GM18526 (cell line): Measurements from ENCODE around the gene REEP3.

Experiments used
- POLR2A ChIP-seq: IDR thresholded peaks from 3 replicates; pipeline ENCODE4 v1.6.1; 2011; ENCODE audit not compliant: insufficient read length; ENCODE audit errors: extremely low read depth

Gene REEP3

DNA sequence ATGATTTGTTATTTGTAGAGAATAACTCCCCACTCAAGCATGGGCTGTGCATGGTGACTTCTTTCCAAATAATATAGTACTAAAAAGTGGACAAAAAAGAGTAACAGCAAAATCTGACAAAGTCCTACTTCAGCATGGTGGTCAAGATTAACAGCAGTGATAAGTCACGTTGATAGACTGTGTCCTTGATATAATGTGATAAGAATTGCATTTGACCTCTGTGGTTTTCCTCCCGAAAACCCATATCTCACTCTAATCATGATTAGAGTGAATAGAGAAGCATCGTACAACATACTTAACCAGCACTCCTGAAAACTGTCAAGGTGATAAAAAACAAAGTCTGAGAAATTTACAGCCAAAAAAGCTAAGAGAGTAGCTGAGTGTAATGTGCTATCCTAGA is 42.4 kb downstream of the REEP3 start:
- no peak for TF ChIP-seq POLR2A

GRCh38 chr10:63573068-63573697 is 52.0 kb downstream of the REEP3 start:
- TF ChIP-seq POLR2A, result no peak

DNA sequence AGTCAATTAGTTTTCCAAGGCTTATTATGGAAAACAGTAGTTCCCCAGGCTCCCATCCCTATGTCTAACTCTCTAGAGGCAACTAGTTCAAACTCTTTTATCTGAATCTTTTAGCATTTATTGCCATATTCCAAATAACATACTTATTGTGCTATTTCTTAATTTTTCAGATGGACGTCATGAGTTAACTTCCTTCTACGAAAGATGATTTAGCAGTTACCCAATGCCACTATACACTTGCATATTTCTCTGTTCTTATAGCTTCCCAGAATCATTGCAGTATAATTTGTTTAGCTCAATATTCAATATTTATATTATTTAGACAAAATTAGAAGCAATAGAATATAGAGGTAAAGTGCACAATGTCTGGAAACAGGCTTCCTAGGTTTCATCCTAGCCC is 52.8 kb downstream of the REEP3 start:
- no peak for TF ChIP-seq POLR2A

DNA sequence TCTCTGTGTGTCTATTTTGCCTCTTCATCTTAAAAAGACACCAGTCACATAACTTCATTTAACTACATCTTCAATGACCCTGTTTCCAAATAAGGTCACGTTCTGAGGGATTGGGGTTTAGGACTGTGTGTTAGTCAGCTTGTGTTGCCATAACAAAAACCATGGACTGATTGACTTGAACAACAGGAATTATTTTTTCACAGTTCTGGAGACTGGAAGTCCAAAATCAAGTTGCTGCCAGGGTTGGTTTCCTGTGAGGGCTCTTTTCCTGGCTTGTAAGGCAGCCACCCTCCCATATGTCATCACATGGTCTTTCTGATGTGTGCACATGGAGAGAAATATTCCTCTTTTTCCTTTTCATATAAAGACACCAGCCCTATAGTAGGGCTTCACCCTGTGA is 55.3 kb downstream of the REEP3 start:
- no peak for TF ChIP-seq POLR2A

DNA sequence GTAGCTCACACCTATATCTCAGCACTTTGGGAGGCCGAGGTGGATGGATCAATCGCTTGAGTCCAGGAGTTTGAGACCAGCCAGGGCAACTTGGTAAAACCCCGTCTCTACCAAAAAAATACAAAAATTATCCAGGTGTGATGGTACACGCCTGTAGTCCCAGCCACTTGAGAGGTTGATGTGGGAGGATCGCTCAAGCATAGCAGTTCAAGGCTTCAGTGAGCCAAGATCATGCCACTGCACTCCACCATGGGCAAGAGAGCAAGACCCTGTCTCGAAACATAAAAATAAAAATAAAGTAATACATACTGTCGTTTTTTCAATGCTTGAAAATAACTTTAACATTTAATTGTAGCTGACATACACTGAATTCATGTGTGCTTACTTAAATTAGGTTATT is 57.3 kb downstream of the REEP3 start:
- no peak for TF ChIP-seq POLR2A

DNA sequence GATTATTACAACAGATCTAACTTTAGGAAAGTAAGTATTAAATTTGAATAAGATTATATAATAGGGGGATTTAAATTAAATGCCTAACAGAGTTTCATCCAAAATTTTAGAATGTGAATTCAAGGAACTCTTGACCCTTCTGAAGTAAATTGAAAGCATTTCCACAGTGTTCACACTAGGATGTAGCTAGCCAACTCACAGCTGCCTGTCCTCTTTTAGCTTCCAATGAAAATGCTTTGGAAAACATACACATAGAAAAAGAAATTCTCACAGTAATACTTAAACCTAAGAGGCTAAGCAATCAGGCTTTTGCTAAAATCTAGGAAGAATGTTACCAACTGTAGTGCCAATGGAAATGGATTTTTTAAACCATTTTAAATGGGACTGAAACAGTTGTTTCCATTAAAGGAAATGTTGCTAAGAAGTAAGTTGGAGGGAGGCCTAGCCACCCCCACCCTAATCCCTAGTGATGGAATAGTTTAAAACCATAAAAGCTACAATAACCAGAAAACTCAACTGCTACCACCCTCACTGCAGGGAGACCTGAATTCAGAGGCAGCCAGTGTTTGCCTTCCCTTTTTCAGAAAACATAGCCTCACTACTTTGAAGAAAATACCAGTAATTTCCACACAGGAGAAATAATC is 58.3 kb downstream of the REEP3 start:
- TF ChIP-seq POLR2A, result no peak

- TF ChIP-seq POLR2A, result no peak
Observed at GRCh38 chr10:63582690-63583089, 61.5 kb downstream of the REEP3 start.

DNA sequence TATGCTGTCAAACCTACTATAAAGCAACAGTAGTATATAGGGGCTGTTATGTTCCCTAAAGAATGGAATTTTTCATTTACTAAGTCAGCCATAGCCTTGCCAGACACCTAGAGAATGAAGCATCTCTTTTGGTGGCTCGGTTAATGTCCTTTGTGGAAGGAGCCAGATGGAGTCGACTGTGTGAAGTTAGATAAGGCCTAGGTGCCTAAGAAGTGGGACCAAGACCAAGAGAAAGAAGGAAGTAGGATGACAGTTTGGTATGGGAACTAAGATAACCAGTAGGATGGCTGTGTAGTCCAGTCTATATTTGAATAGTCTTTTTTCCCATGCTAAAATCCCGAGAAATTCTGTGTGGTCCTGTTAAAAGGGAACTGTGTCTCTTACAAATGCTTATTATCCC is 62.2 kb downstream of the REEP3 start:
- TF ChIP-seq POLR2A, result no peak

GRCh38 chr10:63583909-63584724 is 62.9 kb downstream of the REEP3 start:
- TF ChIP-seq POLR2A, result no peak

DNA sequence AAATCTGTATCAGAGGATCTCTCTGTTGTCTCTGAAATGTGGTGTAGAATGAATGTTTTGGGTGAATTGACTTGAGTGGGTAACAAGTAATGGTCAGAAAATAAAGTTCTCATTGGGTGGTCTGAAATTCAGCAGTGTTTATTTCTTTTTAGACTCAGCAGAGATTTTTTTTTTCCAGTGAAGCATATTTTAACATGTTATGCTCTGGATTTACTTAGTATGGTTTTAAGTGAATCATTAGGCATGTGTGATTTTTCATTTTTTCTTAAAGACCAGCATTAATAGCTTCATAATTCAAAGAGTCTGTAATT is 63.5 kb downstream of the REEP3 start:
- no peak for TF ChIP-seq POLR2A

DNA sequence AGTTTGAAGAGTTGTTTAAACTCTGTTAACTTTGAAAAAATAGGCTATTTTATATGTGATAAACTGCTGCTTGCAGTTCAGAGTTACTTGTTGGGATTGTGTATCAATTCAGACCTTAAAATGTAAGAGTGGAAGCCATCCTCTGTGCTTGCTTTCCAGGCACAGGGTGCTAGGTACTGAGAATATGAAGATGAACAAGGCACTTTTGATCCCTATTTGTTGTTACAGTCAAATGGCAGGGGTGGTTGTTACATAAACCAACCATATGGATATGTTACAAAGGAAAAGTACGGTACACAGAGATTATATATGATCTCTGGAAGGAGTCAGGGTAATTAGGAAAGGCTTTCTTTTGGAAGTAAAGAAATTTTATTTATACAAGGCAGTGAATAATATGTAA is 63.8 kb downstream of the REEP3 start:
- no peak for TF ChIP-seq POLR2A

GRCh38 chr10:63586043-63586442 is 64.8 kb downstream of the REEP3 start:
- TF ChIP-seq POLR2A, result no peak

DNA sequence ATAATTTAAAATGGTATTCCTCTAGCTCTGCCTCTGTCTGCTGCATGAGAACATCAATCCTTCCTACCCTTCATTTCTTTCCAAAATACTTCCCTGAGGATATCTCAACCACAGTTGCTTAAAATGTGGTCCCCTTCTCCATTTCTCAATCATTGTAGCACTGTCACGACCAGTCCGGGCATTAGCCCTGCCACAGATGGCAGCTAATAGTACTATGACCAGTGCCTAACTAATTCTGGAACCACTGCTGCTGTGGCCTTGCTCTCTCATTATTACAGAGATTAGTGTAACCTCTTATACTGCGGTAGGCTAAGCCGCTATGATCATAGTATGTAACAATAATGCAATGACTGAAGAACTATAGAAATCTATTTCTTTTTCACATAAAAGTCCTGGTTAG is 66.0 kb downstream of the REEP3 start:
- no peak for TF ChIP-seq POLR2A

- no peak for TF ChIP-seq POLR2A
Observed at GRCh38 chr10:63588436-63589167, 67.4 kb downstream of the REEP3 start.

DNA sequence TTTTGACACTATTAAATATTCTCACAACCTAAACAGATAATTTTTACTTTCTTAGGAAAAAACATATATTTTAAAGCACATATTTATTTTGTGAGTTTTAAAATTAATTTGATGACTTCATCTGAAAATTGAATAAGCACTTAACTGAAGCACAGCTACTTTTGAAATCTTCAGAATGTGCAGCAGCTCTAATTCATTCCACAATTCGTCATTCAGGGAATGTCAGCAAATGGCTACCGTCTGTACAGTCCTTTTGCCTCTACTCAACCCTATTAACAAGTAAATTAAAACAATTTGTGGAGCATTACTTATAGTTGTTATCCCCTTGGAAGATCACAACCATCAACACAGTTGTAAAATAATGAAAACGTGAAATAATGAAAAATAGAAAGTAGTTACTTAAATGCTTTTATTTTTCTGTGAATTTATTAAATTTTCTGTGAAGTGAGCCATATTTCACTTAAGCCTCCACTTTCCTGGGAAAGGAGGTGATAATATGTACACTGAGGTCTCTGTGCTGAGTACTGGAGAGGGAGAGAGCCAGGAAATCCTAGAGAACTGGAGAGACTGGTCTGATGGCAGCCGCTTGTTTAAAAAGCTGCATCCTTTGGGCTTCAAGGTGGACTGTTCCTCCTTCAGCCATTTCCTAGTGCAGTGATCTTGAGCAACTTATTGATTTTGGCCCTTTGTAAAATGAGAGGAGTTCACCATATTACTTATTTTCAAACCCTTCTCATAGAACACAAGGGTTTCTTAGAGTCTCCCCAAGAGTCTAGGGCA is 70.6 kb downstream of the REEP3 start:
- no peak for TF ChIP-seq POLR2A
